BJ (cell line): Measurements from ENCODE around the gene PRICKLE2. TPM values are rescaled to one million over a fixed set of nuclear protein-coding genes. Genes with fewer than 3 reads are reported as not detected.

Experiments used
- CTCF ChIA-PET: fragments of 350-600 bp; formaldehyde crosslinking; extraction: SDS; loops from one replicate; lab custom pipeline; 2021; ENCODE audit warnings: antibody characterized with exemption, inconsistent platforms; lab: Yijun Ruan, JAX
- POLR2A ChIA-PET: fragments of 300-600 bp; sonication (Branson Sonifier 250); formaldehyde crosslinking; extraction: SDS; loops from one replicate; lab custom pipeline; 2021; ENCODE audit warnings: antibody characterized with exemption; lab: Charles Lee
- DNase-seq: peaks from one replicate; pipeline ENCODE4 v3.0.0-alpha.2; 2011; ENCODE audit warnings: low read depth
- H3K27me3 ChIP-seq: 2 replicates; pipeline ENCODE4 v1.6.0; 2011; ENCODE audit warnings: low read length; ENCODE audit not compliant: control insufficient read depth, insufficient read depth
- H3K36me3 ChIP-seq: 2 replicates; pipeline ENCODE4 v1.5.1; 2011; ENCODE audit warnings: low read length; ENCODE audit not compliant: control insufficient read depth, insufficient read depth
- H3K4me3 ChIP-seq: 2 replicates; pipeline ENCODE4 v1.5.1; 2011; ENCODE audit warnings: low read depth, mild to moderate bottlenecking, control low read depth, low read length
- polyA plus RNA-seq: library from polyadenylated mRNA; depleted of rRNA; stranded (reverse); fragments of >200 nt; gene quantifications from 2 replicates; pipeline ENCODE4 v1.2.3, GENCODE V29; 2011
- TF ChIP-seq, protein P1 (sequence below): IDR thresholded peaks from 2 replicates; pipeline ENCODE4 v1.5.1; 2011; ENCODE audit warnings: low read depth, mild to moderate bottlenecking, control low read depth, inconsistent platforms, low read length, moderate library complexity; ENCODE audit not compliant: insufficient read depth

Gene PRICKLE2
- polyA plus RNA-seq, 1 experiment = 3.5 TPM

DNA sequence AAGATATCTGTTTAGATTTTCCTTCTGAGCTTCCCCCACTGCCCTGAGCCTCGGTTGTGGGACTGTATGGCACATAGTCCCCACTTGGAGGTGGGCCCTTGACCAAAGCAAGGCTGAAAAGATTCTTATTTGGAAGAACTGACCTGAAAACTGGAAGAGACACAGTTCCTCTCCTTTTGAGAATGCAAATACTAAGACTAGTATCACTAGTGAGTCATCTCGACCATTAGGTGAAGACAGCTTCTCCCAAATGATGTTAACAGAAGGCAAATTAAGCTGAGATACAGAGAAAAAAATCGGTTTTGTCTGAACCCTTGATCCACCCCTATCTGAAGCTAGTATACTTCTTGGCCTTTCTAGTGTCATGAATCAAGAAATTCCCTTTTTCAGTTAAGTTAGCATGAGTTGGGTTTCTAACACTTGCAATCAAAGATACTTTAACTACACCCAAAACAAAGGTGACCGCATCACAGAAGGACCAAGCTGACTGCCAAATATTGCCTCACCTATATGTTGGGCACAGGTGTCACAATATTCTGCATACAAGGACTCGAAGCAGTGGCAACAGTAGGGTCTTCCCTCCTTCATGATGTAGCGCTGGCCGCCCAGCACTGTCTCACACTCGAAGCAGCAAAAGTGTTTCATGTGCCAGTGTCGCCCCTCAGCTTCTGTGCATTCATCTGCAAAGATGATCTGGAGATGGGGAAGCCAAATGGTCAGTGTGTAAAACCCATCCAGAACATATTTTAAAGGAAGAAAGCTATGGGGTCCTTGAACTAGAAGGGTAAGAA, 72.4 kb downstream of the PRICKLE2 start:
- ChIA-PET POLR2A (interaction anchor here (0.6 kb wide), 1 partner anchor 55 kb away, joined by 4 read pairs; no protein-coding TSS in a partner anchor), CTCF (interaction anchor here (1.0 kb wide), 1 partner anchor 122 kb away, joined by 4 read pairs; no protein-coding TSS in a partner anchor)
- DNase-seq = no peak
- TF ChIP-seq, protein P1, sequence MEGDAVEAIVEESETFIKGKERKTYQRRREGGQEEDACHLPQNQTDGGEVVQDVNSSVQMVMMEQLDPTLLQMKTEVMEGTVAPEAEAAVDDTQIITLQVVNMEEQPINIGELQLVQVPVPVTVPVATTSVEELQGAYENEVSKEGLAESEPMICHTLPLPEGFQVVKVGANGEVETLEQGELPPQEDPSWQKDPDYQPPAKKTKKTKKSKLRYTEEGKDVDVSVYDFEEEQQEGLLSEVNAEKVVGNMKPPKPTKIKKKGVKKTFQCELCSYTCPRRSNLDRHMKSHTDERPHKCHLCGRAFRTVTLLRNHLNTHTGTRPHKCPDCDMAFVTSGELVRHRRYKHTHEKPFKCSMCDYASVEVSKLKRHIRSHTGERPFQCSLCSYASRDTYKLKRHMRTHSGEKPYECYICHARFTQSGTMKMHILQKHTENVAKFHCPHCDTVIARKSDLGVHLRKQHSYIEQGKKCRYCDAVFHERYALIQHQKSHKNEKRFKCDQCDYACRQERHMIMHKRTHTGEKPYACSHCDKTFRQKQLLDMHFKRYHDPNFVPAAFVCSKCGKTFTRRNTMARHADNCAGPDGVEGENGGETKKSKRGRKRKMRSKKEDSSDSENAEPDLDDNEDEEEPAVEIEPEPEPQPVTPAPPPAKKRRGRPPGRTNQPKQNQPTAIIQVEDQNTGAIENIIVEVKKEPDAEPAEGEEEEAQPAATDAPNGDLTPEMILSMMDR = no peak
- Histone ChIP-seq H3K27me3 (no peaks in the 10 kb centered on the region), H3K4me3 (no peak overlapping the region), H3K36me3 (peaks cover 13% of the 10 kb centered on the region)

DNA sequence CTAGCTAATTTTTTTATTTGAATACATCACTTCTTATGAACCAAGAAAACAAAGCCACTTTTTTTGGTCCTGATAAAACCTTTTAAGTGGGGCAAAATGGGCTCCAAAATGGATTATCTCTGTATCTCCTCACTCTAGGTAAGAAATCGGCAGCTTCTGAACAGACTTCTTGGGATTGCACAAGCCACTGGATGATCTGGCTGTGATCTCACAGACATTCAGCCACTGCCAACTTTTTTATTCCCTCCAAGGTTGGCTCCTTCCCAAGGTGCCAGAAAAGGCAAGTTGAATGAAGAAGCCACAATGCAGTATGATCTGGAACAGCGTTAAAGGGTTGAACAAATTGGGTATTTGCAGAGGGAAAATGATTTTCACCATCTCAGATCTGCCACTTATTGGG, 73.2 kb downstream of the PRICKLE2 start:
- POLR2A ChIA-PET = no interaction called here

DNA sequence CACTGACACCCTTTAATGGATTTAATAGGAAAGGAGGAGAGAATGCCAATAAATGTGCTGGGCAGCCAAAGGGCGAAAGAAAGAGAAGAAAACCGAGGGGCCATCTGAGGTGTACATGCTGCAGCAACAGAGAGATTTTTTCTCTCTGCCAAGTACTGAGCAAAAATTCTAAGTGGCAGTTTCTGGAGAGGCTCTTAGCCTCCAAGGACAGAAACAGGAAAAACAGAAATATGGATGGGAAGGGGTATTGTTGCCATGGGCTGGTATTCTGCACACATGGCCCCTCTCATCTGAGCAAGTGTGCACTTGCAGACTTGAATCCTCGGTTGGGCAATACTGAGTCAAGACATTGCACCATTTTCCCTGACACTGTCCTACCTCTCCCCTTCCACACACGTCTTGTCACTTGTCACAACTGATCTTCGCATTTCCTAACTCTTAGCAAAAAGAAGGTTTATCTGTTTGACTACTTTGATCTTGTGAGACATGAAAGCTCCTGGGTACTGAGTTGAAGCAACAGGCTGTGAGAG, 73.9 kb downstream of the PRICKLE2 start:
- H3K4me3 ChIP-seq = no peak overlapping the region
- CTCF ChIA-PET = interaction anchor here (0.7 to 0.9 kb wide), 2 partner anchors 173 to 247 kb away, joined by 3 read pairs; no protein-coding TSS in a partner anchor
- POLR2A ChIA-PET = no interaction called here
- H3K27me3 ChIP-seq = no peaks in the 10 kb centered on the region
- no peak for DNase-seq
- TF ChIP-seq, protein P1 = no peak
- H3K36me3 ChIP-seq = peaks cover 12% of the 10 kb centered on the region

More for the DNA sequence above, 73.2 kb downstream of the PRICKLE2 start:
- Histone ChIP-seq H3K27me3 (no peaks in the 10 kb centered on the region), H3K36me3 (peaks cover 15% of the 10 kb centered on the region), H3K4me3 (no peak overlapping the region)
- TF ChIP-seq, protein P1 = no peak
- CTCF ChIA-PET = interaction anchor here (0.7 to 0.9 kb wide), 2 partner anchors 174 to 246 kb away, joined by 3 read pairs; no protein-coding TSS in a partner anchor
- no peak for DNase-seq

DNA sequence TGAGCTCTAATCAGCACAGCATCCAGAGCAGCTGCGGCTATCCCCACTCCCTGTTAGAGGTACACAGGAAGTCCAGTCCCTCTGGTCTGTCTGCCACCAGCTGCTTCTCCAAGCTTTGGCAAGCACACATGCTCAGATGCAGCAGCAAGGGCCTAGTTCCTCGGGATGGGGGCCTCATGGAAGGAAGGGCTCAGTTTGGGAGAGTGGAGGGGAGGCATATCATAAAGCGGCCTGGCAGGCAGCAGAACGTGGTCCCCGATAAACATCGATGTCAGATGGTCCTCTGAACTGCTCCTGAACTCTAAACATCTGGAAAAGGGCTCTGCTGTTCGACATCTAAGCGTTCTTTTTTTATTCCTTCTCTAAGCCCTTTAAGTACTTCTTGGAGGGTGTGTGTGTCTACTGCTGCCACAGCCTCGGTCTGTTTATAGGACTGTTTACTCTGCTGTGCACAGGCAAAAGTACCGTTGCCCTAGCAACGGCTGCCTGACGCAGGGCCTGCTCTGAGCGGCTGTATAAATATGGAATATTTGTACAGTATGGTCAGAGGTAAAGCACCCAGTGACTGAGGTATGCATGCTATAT, 74.6 kb downstream of the PRICKLE2 start:
- TF ChIP-seq, protein P1 = no peak
- no peaks in the 10 kb centered on the region for H3K27me3 ChIP-seq
- no peak overlapping the region for H3K4me3 ChIP-seq
- H3K36me3 ChIP-seq = peaks cover 11% of the 10 kb centered on the region
- ChIA-PET POLR2A (interaction anchor here (0.7 kb wide), 1 partner anchor 19 kb away, joined by 4 read pairs; no protein-coding TSS in a partner anchor), CTCF (interaction anchor here (1.0 to 1.4 kb wide), 2 partner anchors 12 to 21 kb away, joined by 3 read pairs; no protein-coding TSS in a partner anchor)
- DNase-seq = peak; percentile 87

DNA sequence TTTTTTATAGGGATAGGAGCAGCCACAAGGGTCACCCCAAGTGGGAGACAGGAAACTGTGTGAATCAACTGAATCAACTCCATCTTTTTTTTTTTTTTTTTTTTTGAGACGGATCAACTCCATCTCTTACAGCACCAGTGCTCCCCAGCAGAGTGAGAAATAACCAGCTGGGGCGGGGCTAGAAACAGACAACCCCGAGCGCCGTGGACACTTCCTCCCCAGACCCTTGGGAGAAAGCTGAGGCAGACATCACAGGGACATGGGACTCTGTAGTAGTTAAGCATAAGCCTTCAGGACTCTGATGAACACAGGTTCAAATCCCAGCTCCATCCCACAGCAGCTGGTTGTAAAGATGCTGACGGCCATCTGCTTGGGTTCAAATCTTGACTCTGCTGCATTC, 75.4 kb downstream of the PRICKLE2 start:
- ChIA-PET CTCF (interaction anchor here (0.6 to 1.4 kb wide), 4 partner anchors 12 to 186 kb away, joined by 3 to 5 read pairs (median 3); no protein-coding TSS in a partner anchor), POLR2A (no interaction called here)
- TF ChIP-seq, protein P1 = no peak
- Histone ChIP-seq H3K36me3 (peaks cover 13% of the 10 kb centered on the region), H3K4me3 (no peak overlapping the region), H3K27me3 (no peaks in the 10 kb centered on the region)
- DNase-seq = no peak
